ENCODE results near the gene DBET.

DBET gene

DNA sequence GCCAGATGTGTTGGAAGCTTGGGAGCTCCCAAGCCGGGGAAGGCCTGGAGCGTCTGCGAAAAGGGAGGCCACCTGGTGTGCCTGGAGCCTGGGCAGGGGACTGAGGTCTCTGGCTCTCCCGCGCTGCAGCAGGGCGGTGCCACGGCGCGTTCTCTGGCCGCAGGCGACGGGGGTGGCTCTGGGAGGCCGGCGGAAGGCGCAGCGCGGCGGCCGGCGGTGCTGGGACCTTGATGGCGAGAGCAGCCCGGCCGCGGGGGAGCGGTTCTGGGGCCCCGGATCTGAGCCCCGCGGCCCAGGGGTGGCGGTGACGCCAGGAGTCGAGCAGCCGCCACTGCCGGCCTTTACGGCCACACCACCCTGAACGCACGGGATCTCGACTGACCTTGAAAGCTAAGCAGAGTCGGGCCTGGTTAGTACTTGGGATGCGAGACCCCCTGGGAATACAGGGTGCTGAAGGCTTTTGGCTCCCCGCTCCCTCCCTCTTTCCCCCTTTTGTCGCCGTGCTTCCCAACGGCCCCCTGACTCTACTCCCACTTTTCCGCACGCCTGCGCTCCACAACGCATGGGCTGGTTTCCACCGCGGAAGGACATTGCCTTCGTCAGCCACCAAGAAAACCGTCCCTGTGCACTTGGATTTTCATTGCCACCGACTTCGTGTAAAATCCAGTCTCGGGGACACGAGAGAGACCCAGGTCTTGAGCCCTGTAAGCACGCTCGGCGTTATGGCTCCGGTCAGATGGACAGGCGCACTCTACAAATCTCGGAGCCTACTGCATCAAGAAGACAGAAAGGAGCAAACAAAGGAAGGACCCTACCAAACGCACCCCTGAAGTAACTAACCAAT, 46.7 kb upstream of the DBET start:
- TF ChIP-seq FOXP2 (optimal IDR thresholded peaks at IDR 0.05; ENCODE audit: borderline replicate concordance, extremely low read depth, extremely low read length, insufficient read depth) (no peak), POLR2AphosphoS5 (IDR thresholded peaks at IDR 0.05; ENCODE audit: low read depth, low read length) (no peak), SIN3A (IDR thresholded peaks at IDR 0.05; ENCODE audit: borderline replicate concordance, insufficient read depth, low read length) (no peak), TAF1 (IDR thresholded peaks at IDR 0.05; ENCODE audit: borderline replicate concordance, insufficient read depth, low read length) (no peak)
- TF ChIP-seq, protein P1, sequence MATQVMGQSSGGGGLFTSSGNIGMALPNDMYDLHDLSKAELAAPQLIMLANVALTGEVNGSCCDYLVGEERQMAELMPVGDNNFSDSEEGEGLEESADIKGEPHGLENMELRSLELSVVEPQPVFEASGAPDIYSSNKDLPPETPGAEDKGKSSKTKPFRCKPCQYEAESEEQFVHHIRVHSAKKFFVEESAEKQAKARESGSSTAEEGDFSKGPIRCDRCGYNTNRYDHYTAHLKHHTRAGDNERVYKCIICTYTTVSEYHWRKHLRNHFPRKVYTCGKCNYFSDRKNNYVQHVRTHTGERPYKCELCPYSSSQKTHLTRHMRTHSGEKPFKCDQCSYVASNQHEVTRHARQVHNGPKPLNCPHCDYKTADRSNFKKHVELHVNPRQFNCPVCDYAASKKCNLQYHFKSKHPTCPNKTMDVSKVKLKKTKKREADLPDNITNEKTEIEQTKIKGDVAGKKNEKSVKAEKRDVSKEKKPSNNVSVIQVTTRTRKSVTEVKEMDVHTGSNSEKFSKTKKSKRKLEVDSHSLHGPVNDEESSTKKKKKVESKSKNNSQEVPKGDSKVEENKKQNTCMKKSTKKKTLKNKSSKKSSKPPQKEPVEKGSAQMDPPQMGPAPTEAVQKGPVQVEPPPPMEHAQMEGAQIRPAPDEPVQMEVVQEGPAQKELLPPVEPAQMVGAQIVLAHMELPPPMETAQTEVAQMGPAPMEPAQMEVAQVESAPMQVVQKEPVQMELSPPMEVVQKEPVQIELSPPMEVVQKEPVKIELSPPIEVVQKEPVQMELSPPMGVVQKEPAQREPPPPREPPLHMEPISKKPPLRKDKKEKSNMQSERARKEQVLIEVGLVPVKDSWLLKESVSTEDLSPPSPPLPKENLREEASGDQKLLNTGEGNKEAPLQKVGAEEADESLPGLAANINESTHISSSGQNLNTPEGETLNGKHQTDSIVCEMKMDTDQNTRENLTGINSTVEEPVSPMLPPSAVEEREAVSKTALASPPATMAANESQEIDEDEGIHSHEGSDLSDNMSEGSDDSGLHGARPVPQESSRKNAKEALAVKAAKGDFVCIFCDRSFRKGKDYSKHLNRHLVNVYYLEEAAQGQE (IDR thresholded peaks at IDR 0.05; ENCODE audit: insufficient read depth in 1 of 2, low read depth in 2 of 2, low read length in 2 of 2), result no peak

DNA sequence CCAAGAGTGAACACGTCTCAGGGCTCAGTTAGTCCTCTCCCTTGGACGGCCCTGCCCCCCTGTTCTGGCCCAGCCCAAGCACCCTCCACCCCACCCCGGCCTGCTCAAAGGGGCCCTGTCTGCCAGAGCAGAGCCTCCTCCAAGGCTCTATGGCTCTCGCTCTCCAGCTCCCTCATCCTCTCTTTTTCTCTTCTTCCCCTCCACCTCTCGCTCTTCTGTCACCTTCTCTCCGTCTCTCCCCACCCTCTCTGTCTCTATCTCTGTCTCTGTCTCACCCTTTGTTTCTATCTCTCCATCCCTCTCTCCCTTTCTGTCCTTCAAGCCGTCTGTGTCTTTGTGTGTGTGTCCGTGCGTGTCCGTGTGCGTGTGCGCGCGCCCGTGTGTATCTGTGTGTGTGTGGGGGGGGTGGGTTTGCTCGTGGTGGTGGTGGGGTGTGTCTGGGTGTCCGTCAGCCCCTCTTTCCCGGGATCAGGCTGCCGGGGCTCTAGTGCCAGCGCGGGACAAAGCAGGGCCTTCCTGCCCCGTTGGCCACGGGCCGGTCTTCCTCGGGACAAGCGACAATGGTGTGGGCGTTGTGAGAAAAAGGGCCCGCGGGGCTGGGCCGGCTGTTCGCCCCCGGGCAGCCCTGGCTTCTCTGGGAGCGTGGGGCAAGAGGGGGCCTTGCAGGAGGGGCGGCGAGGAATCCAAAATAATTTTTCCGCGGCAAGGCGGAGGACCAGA, 45.9 kb upstream of the DBET start:
- TF ChIP-seq TAF1 (IDR thresholded peaks at IDR 0.05; ENCODE audit: borderline replicate concordance, insufficient read depth, low read length) (no peak), FOXP2 (optimal IDR thresholded peaks at IDR 0.05; ENCODE audit: borderline replicate concordance, extremely low read depth, extremely low read length, insufficient read depth) (no peak)

- TF ChIP-seq TAF1 (IDR thresholded peaks at IDR 0.05; ENCODE audit: borderline replicate concordance, insufficient read depth, low read length) (no peak), SIN3A (IDR thresholded peaks at IDR 0.05; ENCODE audit: borderline replicate concordance, insufficient read depth, low read length) (no peak), POLR2AphosphoS5 (IDR thresholded peaks at IDR 0.05; ENCODE audit: low read depth, low read length) (no peak), FOXP2 (optimal IDR thresholded peaks at IDR 0.05; ENCODE audit: borderline replicate concordance, extremely low read depth, extremely low read length, insufficient read depth) (no peak)
- TF ChIP-seq, protein P1 (IDR thresholded peaks at IDR 0.05; ENCODE audit: insufficient read depth in 1 of 2, low read depth in 2 of 2, low read length in 2 of 2), result no peak
These were observed 45.1 kb upstream of the DBET start for GRCh38 chr4:190019023-190019858.

- TF ChIP-seq, protein P1 (IDR thresholded peaks at IDR 0.05; ENCODE audit: insufficient read depth in 1 of 2, low read depth in 2 of 2, low read length in 2 of 2), result no peak
- TF ChIP-seq POLR2AphosphoS5 (IDR thresholded peaks at IDR 0.05; ENCODE audit: low read depth, low read length) (no peak), TAF1 (IDR thresholded peaks at IDR 0.05; ENCODE audit: borderline replicate concordance, insufficient read depth, low read length) (no peak), SIN3A (IDR thresholded peaks at IDR 0.05; ENCODE audit: borderline replicate concordance, insufficient read depth, low read length) (no peak), FOXP2 (optimal IDR thresholded peaks at IDR 0.05; ENCODE audit: borderline replicate concordance, extremely low read depth, extremely low read length, insufficient read depth) (no peak)
These were observed 43.2 kb upstream of the DBET start for GRCh38 chr4:190020790-190021717.

Measured in PFSK-1 (cell line).